ENCODE data around the gene AHDC1.

- TF ChIP-seq SIN3A (IDR thresholded peaks at IDR 0.05; ENCODE audit: low read depth) (no peak), MAX (IDR thresholded peaks at IDR 0.05) (no peak), EZH2 (IDR thresholded peaks at IDR 0.05) (no peak), EZH2phosphoT487 (IDR thresholded peaks at IDR 0.05; ENCODE audit: borderline replicate concordance) (no peak), POLR2A (IDR thresholded peaks at IDR 0.05; ENCODE audit: borderline replicate concordance, extremely low read depth, insufficient read depth, insufficient read length) (no peak), CTCF (IDR thresholded peaks at IDR 0.05 in 2 of 3, conservative IDR thresholded peaks at IDR 0.05 in 1 of 3; ENCODE audit: borderline replicate concordance in 1 of 3, insufficient read depth in 1 of 3, low read depth in 2 of 3, low read length in 2 of 3) (peak in 2 of 3 experiments; percentile 45; a peak in 4 of 6 replicates), SP1 (IDR thresholded peaks at IDR 0.05; ENCODE audit: low read depth) (no peak)
Observed at GRCh38 chr1:27599605-27600497, 4.1 kb downstream of the AHDC1 start.

Data from HCT116 (cell line).